GM19240 (cell line): Measurements from ENCODE around the gene RPL7L1.

Experiments used
- DNase-seq: peaks from one replicate; pipeline ENCODE4 v3.0.0; 2011; ENCODE audit warnings: low spot score; ENCODE audit not compliant: insufficient read length

RPL7L1 gene

DNA sequence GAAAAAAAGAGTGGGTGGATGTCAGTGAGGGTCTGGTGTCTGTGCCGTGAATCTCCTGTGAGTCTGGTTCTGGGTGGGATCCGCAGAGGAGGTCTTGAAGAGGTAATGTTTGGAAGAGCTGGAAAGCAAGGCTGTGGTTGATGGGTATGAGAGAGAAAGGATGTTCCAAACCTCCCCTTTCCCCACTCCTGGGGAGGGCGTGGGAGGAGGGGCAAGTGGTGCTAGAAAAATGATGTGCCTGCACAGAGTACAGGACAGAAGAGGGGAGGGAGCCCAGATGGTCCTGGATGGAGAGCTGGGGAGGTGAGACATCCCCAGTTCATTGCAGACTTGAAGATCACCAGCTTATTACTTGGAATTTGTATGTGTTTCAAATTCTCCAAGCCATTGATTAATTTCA, 53.0 kb downstream of the RPL7L1 start:
- DNase-seq: no peak

DNA sequence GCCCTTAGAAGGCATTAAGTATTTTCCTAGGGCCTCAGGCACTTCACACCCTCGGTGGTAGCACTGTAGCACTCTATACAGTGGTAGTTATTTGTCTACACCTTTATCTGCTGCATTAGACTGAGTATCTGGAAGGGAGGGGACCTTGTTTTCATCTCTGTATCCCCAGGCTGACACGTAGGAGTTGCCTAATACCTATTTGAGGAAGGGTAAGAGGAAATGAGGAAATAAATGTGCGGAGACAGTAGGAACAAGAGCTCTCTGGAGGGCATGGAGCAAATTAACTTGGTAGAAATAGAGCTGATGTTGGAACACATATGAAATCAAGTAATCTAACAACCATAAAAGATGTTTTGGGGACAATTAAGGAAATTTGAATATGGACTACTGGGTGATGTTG, 53.8 kb downstream of the RPL7L1 start:
- no peak for DNase-seq

- DNase-seq: no peak
Observed at GRCh38 chr6:42935322-42935721, 55.9 kb downstream of the RPL7L1 start.

DNA sequence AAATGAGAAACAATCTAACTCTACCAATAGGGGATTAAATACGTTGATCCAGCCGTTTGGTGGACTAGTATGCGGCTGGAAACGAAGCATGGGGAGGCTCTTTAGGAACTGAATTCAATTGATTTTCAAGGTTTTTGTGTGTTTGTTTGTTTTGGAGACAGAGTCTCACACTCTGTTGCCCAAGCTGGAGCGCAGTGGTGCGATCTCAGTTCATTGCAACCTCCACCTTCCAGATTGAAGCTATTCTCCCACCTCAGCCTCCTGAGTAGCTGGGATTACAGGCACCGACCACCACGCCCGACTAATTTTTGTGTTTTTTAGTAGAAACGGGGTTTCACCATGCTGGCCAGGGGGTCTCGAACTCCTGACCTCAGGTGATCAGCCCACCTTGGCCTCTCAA, 57.0 kb downstream of the RPL7L1 start:
- no peak for DNase-seq

DNA sequence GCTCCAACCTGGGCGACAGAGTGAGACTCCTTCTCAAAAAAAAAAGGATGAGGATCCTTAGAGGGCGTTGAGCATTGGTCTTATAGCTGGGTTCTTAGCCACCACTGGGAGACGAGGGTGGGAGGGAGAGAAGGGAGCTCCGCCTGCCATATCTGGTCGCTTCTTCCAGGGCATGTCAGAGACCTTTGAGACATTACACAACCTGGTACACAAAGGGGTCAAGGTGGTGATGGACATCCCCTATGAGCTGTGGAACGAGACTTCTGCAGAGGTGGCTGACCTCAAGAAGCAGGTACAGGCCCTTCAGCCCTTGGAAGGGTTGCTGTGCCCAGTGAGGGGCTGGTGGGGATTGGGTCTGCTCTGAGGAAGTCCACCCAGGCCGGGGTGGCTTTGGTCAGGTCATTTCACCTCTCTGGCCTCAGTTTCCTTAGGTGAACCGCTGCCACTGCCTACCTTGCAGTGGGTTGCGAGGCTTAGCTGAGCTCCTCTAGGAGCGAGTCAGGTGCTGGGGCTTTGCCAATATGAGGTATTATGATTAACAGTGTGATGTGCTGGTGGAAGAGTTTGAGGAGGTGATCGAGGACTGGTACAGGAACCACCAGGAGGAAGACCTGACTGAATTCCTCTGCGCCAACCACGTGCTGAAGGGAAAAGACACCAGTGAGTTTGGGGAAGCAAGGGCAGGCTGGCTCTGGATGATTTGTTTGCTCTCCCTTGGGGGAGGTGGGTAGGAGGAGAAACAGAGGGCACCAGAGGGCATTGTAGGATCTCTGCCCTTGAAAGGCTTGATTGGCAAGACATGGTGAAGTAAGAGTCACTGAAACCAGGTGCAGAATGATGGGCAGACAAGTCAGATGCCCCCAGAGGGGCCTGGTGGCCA, 58.4 kb downstream of the RPL7L1 start:
- DNase-seq: no peak

- DNase-seq: no peak
Observed at GRCh38 chr6:42938428-42938796, 59.0 kb downstream of the RPL7L1 start.

GRCh38 chr6:42938987-42939809, 59.8 kb downstream of the RPL7L1 start:
- DNase-seq: no peak
